HG02623 (cell line): Measurements from ENCODE around the gene UFSP2.

Source experiments
- ATAC-seq: cut with Tn5 transposase; IDR thresholded peaks from one replicate; pipeline ENCODE4 v1.9.1; 2021; ENCODE audit warnings: moderate library complexity; ENCODE audit not compliant: unreplicated experiment

Gene UFSP2

DNA sequence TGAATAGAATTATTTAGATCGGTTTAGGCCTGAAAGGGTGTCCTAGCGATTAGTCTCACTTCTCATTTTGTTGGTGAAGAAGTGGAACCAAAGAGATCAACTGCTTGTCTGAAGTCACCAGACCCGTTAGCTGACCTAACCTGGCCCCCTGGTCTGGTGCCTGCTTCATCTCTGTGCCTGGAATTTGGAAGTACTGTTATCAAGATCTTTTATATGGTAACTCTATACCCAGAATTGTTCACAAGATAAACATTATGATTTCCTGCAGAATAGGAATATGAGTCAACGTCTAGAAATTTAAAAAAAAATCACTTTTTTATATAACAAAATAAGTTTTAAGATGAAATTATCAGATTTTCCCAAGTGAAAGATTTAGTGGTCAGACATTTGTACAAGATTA is 67.2 kb downstream of the UFSP2 start:
- no peak for ATAC-seq

- ATAC-seq, result no peak
Measured at GRCh38 chr4:185357733-185358440, 67.9 kb downstream of the UFSP2 start.

- no peak for ATAC-seq
Measured at GRCh38 chr4:185357211-185357610, 68.6 kb downstream of the UFSP2 start.

DNA sequence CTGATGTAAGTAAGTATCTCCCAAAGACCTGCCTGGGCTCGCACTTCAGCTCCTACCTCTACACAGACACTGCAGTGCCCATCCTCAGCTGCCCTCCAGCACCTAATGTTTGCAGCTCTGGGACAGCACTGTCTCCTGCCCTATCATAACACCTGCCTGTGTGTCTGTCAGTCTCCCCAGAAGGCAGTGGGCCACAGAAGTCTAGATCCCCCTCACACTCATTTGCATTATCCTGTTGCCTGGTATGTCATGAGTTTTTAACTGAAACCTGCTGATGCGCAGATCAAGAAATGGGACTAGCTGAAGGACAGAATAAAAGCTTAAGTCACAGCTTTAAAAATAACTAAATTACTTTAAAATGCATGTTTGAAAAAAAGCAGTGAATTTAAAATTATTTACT is 73.0 kb downstream of the UFSP2 start:
- ATAC-seq, result no peak

DNA sequence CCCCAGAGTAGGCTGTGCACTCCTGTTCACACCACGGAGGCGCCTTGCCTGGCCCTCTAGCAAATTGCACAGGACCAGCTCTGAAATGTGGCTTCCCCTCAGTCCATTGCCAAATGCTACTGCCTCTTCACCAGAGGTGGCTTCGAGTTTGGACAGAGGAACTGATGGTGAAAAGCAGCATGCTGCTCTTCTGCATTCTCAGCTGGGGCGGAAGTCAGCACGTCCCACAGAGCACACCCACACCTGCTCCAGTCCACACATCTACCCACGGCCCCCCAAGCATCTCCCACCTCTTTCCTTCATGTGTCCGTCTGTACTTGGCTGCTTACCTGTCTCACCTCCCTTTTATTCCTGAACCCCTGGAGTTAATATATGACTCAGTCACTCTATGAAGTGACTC is 73.6 kb downstream of the UFSP2 start:
- ATAC-seq, result no peak

- no peak for ATAC-seq
Measured at GRCh38 chr4:185351691-185352090, 74.1 kb downstream of the UFSP2 start.
